GM19193 (cell line): ENCODE data around the gene FANCE.
A peak's percentile ranks its signal among the peaks of the same experiment; 100 is the strongest.

ENCODE experiments used
- POLR2A ChIP-seq: IDR thresholded peaks from 4 replicates; pipeline ENCODE4 v1.6.1; 2011; ENCODE audit not compliant: insufficient read depth, insufficient read length; ENCODE audit errors: extremely low read depth

Gene FANCE, protein sequence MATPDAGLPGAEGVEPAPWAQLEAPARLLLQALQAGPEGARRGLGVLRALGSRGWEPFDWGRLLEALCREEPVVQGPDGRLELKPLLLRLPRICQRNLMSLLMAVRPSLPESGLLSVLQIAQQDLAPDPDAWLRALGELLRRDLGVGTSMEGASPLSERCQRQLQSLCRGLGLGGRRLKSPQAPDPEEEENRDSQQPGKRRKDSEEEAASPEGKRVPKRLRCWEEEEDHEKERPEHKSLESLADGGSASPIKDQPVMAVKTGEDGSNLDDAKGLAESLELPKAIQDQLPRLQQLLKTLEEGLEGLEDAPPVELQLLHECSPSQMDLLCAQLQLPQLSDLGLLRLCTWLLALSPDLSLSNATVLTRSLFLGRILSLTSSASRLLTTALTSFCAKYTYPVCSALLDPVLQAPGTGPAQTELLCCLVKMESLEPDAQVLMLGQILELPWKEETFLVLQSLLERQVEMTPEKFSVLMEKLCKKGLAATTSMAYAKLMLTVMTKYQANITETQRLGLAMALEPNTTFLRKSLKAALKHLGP

DNA sequence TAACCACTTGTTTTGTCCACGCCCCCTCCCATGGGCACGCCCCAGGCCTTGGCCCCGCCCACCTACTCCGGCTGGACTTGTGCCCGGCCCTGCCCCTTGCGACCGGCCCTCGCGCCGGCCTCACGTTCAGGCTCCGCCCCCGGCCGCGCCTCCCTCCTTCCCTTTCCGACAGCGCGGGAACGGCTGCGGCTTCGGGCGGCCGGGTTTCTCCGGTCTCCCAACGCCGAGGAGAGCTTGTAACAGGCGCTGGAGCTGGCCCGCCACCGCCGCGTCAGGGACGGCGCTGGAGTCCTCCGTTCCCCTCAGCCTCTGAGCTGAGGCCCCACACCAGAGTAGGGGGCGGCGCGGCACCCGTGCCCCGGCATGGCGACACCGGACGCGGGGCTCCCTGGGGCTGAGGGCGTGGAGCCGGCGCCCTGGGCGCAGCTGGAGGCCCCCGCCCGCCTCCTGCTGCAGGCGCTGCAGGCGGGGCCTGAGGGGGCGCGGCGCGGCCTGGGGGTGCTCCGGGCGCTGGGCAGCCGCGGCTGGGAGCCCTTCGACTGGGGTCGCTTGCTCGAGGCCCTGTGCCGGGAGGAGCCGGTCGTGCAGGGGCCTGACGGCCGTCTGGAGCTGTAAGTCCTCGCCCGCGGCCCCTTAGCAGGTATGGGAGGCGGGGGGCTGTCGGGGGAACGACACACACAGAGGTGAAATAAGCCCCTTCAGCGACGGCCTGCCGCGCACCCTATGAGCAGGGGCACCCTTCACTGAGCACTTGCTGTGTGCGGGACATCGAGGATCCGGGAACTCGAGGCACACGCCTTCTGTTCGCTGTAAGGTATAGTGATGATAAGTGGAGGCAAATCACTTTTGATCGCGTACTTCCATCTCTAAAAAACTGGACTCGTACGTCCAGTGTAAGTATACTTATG, at the start of gene FANCE:
Gene FANCE (plus strand): TSS at position 156 of the 908 bp plus-strand sequence. CDS start 208 bp downstream, at position 364.
- peak; percentile 65 for TF ChIP-seq POLR2A

DNA sequence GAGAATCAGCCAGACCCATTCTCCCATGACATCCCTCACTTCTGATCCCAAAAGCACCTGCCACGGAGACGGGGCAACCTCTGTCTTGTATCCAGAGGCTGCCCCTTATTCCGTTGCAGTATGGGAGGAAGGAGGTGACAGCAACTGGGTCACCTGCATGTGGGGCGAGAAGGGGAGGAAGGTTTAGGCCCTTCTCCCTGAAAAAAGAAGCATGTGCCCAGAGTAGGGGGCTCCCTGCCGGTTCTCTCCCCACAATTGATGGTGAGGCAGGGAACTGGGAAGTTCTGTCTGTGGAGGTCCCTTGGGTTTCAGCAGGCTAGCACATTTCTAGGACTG, 49.3 kb upstream of the FANCE start:
- no peak for TF ChIP-seq POLR2A

DNA sequence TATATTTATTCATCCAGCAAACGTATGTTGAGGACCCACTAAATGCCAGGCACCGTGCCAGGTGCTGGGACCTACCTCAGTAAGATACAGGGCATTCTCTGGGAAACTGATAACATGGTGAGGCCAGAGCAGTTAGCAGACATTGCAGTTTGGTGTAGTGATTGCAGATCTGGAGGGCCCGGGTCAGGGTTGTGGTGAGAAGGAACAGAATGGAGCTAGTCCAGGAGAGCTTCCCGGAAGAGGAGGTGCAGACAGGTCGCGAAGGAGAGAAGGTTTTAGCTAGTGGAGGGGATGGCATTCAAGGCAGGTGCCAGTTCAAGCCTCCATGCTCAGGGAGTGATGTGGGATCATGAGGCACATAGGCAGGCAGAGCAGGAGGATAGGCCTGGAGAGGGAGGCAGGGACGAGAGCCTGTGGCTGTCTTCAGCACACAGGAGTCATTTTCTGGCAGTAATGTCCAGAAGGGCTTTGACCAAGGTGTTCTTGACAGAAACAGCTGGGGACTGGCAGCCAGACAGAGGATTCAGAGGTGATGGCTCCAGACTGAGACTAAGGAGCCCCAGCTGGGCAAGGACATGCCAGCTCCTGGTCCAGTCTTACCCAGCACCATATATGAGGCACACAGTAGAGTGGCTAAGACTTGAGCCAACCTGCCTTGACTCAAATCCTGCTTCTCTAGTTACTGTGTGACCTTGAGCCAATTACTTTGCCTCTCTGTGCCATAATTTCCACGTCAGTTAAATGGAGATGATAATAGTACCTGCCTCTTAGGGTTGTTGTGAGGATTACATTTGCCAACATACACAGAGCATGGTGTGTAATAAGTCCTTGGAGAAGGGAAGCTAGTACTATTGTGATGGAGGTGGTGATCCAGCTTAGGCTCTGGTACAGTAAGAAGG, 48.3 kb upstream of the FANCE start:
- TF ChIP-seq POLR2A = no peak

DNA sequence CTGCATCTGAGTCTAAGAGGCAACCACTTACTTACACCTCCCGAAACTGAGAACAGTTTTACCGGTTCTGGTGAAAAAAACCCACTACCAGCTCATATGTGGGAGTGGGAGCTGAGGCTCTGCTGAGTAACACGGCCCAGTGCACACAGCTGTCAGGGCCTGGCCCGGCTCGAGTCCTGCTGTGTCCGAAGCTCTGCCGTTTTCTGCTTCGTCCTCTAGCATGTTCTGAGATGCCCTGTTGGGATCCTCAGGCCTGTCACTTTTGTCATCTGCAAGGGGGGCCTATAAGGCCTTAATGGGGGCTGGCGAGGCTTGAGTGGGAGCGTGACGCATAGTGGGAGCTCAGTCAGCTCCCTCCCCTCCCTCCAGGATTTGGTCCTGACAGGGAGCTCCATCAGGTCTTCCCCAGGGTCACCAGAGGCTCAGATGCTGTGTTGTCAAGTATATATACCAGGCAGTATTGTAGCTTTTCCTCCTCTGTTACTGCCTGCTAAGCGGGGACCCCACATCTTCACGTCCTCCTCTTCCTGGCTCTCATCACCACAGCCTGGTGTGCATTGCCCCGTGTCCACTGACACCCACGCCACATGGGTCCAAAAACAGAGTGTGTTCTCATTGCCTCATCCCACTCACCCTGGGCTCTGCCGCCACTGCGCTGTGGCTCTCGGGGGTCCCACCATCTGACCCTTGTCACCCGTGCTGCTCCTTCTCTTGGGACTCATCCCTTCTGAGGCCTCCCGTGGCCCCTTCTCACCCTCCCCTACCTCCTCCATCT, 45.2 kb upstream of the FANCE start:
- TF ChIP-seq POLR2A = no peak

DNA sequence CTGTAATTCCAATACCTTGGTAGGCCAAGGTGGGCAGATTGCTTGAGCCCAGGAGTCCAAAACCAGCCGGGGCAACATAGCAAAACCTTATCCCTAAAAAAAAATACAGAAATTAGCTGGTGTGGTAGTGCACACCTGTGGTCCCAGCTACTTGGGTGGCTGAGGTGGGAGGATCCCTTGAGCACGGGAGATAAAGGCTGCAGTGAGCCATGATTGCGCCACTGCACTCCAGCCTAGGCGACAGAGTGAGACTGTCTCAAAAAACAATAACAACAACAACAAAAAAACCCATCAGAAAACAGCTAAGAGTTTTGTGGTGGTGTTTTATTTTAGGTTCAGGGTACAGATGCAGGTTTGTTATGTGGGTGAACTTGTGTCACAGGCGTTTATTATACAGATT, 42.9 kb upstream of the FANCE start:
- TF ChIP-seq POLR2A = no peak

DNA sequence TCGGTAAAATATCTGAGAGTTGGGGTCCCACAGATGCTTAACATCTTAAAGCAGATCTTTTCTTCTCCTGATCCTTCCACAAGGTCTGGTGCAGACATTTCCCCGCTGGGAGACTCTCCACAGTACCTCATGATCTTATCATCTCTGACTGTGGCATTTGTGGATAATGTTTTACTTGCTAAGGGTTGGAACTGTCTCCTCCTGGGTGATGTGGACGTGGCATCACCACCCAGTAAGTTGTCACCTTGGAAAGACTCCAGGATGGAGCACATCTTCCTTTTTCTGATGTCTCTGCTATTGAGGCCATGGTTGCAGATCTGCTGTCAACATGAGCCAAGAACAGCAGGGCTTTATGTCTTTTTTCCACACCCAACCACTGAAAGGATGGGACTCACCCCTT, 42.0 kb upstream of the FANCE start:
- TF ChIP-seq POLR2A = no peak

DNA sequence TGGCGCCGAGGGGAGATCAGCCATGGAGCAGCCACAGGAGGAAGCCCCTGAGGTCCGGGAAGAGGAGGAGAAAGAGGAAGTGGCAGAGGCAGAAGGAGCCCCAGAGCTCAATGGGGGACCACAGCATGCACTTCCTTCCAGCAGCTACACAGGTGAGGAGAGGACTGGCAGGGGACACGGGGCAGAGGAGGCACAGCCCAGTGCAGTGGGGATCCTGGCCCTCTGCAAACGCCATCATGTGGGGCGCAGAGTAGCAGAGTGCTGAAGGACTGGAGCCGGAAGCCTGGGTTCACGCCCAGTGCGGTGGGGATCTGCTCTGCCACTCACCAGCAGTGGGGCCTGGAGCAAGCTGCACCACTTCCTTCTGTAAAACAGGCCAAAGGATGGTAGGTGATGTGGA, 41.1 kb upstream of the FANCE start:
- no peak for TF ChIP-seq POLR2A

DNA sequence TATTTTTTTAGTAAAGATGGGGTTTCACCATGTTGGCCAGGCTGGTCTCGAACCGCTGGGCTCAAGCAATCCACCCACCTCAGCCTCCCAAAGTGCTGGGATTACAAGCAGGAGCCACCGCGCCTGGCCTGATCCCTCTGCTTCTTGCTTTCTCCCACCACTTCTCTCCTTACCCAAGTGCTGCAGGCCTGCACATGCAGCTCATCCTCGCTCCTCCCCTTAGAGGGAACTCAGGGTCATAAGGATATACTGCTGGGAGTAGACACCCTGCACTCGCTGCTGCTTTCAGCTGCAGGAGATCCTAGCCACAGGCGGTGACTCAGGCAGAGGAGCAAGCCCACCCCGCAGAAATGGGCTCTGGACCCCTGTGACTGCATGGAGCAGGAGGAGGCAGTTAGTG, 40.0 kb upstream of the FANCE start:
- no peak for TF ChIP-seq POLR2A

DNA sequence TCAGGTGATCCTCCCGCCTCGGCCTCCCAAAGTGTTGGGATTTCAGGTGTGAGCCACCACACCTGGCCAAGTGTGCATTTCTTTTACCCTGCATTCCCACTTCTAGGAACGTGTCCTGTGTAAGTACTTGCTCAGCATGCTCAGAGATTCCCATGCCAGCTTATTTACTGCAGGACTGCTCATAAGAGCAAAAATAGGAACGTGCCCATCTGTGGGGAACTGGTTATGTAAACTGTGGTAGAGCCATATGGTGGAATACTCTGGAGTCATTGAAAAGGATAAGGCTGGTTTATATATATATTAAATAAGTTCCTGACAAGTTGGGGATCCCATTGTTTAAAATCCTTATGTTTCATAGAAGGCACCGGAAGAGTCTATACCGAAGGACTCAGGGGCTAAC, 38.2 kb upstream of the FANCE start:
- no peak for TF ChIP-seq POLR2A

DNA sequence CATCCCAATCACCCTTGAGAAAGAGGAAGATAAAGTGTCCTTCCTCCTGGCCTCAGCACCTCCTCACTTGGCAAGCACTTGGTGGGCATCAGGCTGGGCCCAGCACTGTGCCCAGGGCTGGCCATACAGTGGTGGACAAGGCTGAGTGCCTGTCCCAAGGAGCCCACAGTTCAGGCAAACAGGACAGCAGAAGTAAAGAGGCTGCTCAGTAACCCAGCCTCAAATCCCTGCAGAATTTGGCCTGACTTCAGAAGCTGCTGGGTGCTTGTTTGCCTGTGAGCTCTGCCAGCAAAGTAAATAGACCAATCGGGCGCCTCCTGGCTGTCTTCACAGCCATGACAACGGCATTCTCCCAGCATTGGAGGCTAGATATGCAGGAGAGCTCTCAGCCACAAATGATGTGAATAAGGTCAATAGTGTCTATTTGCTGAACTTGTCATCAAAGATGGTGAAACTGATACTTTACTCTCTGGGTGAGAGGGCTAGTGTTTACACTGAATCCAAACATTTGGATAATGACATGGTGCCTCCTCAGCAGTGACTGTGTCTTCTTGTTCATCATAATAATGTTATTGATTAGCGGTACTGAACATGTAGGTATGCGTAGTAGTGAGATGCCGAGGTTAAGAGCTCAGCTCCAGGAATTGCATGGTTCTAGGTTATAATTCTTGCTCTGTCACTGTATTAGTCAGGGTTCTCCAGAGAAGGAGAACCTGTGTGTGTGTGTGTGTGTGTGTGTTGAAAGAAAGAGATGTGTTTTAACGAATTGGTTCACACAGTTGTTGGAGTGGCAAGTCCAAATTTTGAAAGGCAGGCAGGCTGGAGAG, 36.9 kb upstream of the FANCE start:
- TF ChIP-seq POLR2A = no peak

DNA sequence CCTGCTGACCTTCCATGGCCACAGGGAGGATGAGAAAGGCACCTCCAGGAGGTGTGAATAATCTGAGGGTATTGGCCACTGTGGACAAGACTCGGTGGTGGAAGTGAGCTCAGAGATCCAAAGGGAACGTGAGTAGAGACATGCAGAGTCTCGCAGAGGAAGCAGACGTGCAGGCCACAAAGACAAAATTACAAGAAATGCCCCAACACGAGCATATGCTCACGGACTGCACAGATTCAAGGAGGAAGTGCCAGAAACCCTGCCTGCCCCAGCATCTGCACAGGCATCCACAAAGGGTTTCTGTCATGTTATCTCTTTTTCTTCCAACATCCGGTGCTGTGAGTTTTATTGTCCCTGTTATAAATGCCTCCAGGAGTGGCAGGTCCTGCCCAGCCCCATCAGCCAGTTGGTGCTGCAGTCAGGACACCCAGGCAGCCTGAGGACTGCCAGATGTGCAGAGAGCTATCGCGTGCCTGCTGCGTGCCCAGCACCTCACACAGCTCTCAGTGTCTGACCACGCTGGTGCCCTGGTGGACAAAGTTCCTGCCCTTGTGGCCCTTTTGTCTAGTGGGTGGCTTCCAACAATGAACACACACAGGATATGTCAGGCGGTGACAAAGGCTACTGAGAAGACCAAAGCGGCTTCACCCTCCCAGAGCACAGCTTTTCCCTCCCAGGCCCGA, 34.0 kb upstream of the FANCE start:
- TF ChIP-seq POLR2A = no peak

DNA sequence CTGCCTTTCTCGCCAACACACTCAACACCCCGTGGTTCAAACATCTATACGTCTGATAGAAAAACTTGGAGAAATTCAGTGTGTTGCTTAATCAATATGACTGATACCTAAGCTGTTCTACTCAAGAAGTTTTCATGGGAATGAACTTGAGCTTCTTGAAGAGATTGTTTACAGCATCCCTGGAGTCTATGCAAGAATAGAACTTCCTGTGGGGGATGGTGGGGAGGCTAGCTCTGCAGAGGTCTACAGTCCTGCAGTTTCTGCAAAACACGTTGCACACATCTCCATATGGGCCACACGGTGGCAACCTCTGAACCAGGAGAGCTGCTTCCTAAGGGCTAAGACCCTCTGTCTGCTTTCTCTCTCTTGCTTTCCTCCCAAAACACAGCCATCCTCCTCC, 32.7 kb upstream of the FANCE start:
- no peak for TF ChIP-seq POLR2A

DNA sequence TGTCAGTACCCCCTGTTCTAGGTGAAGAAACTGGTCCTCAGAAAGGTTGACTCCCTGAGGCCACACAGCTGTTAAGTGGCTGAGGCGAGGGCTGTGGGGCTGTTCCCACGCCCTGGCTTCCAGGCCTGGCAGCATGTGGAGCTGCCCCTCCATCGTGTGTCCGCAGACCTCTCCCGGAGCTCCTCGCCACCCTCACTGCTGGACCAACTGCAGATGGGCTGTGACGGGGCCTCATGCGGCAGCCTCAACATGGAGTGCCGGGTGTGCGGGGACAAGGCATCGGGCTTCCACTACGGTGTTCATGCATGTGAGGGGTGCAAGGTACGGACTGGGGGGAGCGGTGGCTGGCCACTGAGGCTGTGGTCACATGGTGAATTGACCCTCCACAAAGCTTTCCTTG, 32.2 kb upstream of the FANCE start:
- no peak for TF ChIP-seq POLR2A
